GM21360 (cell line): ENCODE results near the gene RPS6KA2.
"Not testable (repeated sequence)": the region's sequence is repeated elsewhere in the genome, so short reads cannot be mapped to it uniquely, and the experiment has no call there.

Experiments used
- ATAC-seq: cut with Tn5 transposase; IDR thresholded peaks from one replicate; pipeline ENCODE4 v1.9.1; 2021; ENCODE audit warnings: mild to moderate bottlenecking, moderate library complexity; ENCODE audit not compliant: unreplicated experiment

RPS6KA2 gene

GRCh38 chr6:166636191-166636933 lies 9.3 kb upstream of the RPS6KA2 start:
- no peak for ATAC-seq

- ATAC-seq: no peak
Measured at GRCh38 chr6:166635013-166635970, 8.2 kb upstream of the RPS6KA2 start.

GRCh38 chr6:166634581-166634980 lies 7.5 kb upstream of the RPS6KA2 start:
- ATAC-seq: not testable (repeated sequence)

- ATAC-seq: no peak
Measured at GRCh38 chr6:166633732-166634535, 6.9 kb upstream of the RPS6KA2 start.

GRCh38 chr6:166632731-166633130 lies 5.7 kb upstream of the RPS6KA2 start:
- ATAC-seq: no peak

GRCh38 chr6:166630462-166630861 lies 3.4 kb upstream of the RPS6KA2 start:
- no peak for ATAC-seq

GRCh38 chr6:166629628-166630027 lies 2.6 kb upstream of the RPS6KA2 start:
- ATAC-seq: no peak

- ATAC-seq: peak; percentile 23
Measured at GRCh38 chr6:166627875-166628801, 1.1 kb upstream of the RPS6KA2 start.

GRCh38 chr6:166626177-166627032 lies 646 bp downstream of the RPS6KA2 start:
- no peak for ATAC-seq

- ATAC-seq: no peak
Measured at GRCh38 chr6:166625356-166625755, 1.7 kb downstream of the RPS6KA2 start.

- no peak for ATAC-seq
Measured at GRCh38 chr6:166624275-166624674, 2.8 kb downstream of the RPS6KA2 start.

- ATAC-seq: no peak
Measured at GRCh38 chr6:166623318-166623717, 3.7 kb downstream of the RPS6KA2 start.

- ATAC-seq: no peak
Measured at GRCh38 chr6:166621114-166621540, 5.9 kb downstream of the RPS6KA2 start.

- ATAC-seq: no peak
Measured at GRCh38 chr6:166620478-166621113, 6.5 kb downstream of the RPS6KA2 start.

- ATAC-seq: no peak
Measured at GRCh38 chr6:166619912-166620311, 7.1 kb downstream of the RPS6KA2 start.

- no peak for ATAC-seq
Measured at GRCh38 chr6:166618866-166619761, 7.9 kb downstream of the RPS6KA2 start.

GRCh38 chr6:166618251-166618650 lies 8.8 kb downstream of the RPS6KA2 start:
- no peak for ATAC-seq

GRCh38 chr6:166617359-166617758 lies 9.7 kb downstream of the RPS6KA2 start:
- ATAC-seq: no peak
